Sigmoid colon (tissue), 7 donors: Measurements from ENCODE around the gene HADHA. TPM values are rescaled to one million over a fixed set of nuclear protein-coding genes. Genes with fewer than 3 reads are reported as not detected.

ENCODE experiments used
- DNase-seq: peaks from one replicate; pipeline ENCODE4 v3.0.0-alpha.2; 2019
- H3K27ac ChIP-seq, 4 donors: fragments of 200-600 bp; sonication (generic); one replicate each; pipeline ENCODE4 v1.5.1; 2016 to 2019; ENCODE audit warnings: mild to moderate bottlenecking in 1 of 4
- H3K27me3 ChIP-seq, 3 donors: fragments of 200-600 bp; sonication (generic); one replicate each; pipeline ENCODE4 v1.5.1; 2019; ENCODE audit warnings: mild to moderate bottlenecking in 1 of 3
- H3K36me3 ChIP-seq, 4 donors: fragments of 200-600 bp; sonication (generic); one replicate each; pipeline ENCODE4 v1.5.1; 2016 to 2019
- H3K4me1 ChIP-seq, 4 donors: fragments of 200-600 bp; sonication (generic); one replicate each; pipeline ENCODE4 v1.5.1; 2017 to 2019
- H3K4me3 ChIP-seq, 4 donors: fragments of 200-600 bp; sonication (generic); one replicate each; pipeline ENCODE4 v1.5.1; 2017 to 2019; ENCODE audit warnings: mild to moderate bottlenecking in 2 of 4, moderate library complexity in 1 of 4
- H3K9me3 ChIP-seq, 4 donors: fragments of 200-600 bp in 3 of 4; sonication (generic) in 3 of 4; one replicate each; pipeline versions ENCODE4 v1.5.1 to v1.6.1; 2013 to 2019
- CTCF ChIP-seq, 4 experiments: fragments of 450-650 bp in 3 of 4; fragments of 200-600 bp in 1 of 4; IDR thresholded peaks; one replicate each; pipeline ENCODE4 v1.5.1; 2016 to 2019; ENCODE audit warnings: antibody characterized with exemption in 4 of 4, mild to moderate bottlenecking in 3 of 4, moderate library complexity in 2 of 4
- EP300 ChIP-seq, 4 donors: sonication (generic); formaldehyde crosslinking; IDR thresholded peaks; one replicate each; pipeline ENCODE4 v1.6.1; 2017; ENCODE audit warnings: antibody characterized with exemption in 4 of 4
- POLR2A ChIP-seq, 2 donors: fragments of 450-650 bp; IDR thresholded peaks; one replicate each; pipeline ENCODE4 v1.6.1; 2016; ENCODE audit warnings: antibody characterized with exemption in 2 of 2, mild to moderate bottlenecking in 2 of 2, moderate library complexity in 2 of 2
- POLR2AphosphoS5 ChIP-seq, 4 donors: sonication (generic); formaldehyde crosslinking; IDR thresholded peaks; one replicate each; pipeline ENCODE4 v1.6.1; 2017; ENCODE audit warnings: antibody characterized with exemption in 4 of 4
- WGBS, 2 donors: extraction: QIAGEN DNeasy Blood & Tissue Kit; methylation state at CpG; one replicate each; pipeline ENCODE4 v1.1.7; 2013; 5-methylcytosine and 5-hydroxymethylcytosine counted together
- intact Hi-C: fragments of 100-400 bp; cut with DNase I; formaldehyde crosslinking; loops from one replicate; pipeline ENCODE4 v1.15.1; 2023
- polyA plus RNA-seq, 3 donors: library from polyadenylated mRNA; stranded (reverse); fragments of 200-250 nt; gene quantifications; one replicate each; pipeline ENCODE4 v1.2.3, GENCODE V29; 2013
- total RNA-seq, 4 donors: library from RNA; depleted of rRNA; stranded (reverse); fragments of >200 nt; gene quantifications; one replicate each; pipeline ENCODE4 v1.1.0, GENCODE V29; 2016
- donor health status: healthy with polysubstance abuse.
- donor health status: Bipolar disorder and iron deficiency.
- donor health status: healthy.

Gene HADHA
- total and polyA plus RNA-seq, 7 donors, result 96.7 to 148 (median 122) TPM

- Histone ChIP-seq H3K9me3 (no peaks in the 10 kb centered on the region), H3K36me3 (peaks cover 0 to 18% (median 8%) of the 10 kb centered on the region in 4 donors), H3K4me1 (peaks cover 0 to 56% (median 51%) of the 10 kb centered on the region in 4 donors), H3K27me3 (no peaks in the 10 kb centered on the region), H3K4me3 (no peak overlapping the region), H3K27ac (peak overlapping the region in 1 of 4 donors; percentile 96)
- intact Hi-C loops, result loop anchor here (5.0 kb wide), 1 partner anchor 105 kb away; the partner anchor contains the start of genes ADGRF3 and SELENOI
- whole genome bisulfite sequencing, 2 donors, result 74 to 81% methylated on average over 6 of the region's 6 CpGs
- TF ChIP-seq EP300 (IDR thresholded peaks at IDR 0.05), result no peak
- no peak for TF ChIP-seq POLR2A (IDR thresholded peaks at IDR 0.05)
- TF ChIP-seq CTCF (IDR thresholded peaks at IDR 0.05), result no peak
- TF ChIP-seq POLR2AphosphoS5 (IDR thresholded peaks at IDR 0.05), result no peak
- DNase-seq, result no peak
Observed at GRCh38 chr2:26241928-26242436, 2.5 kb downstream of the HADHA start.

- peak overlapping the region in 1 of 4 donors; percentile 2 for H3K27ac ChIP-seq
- H3K9me3 ChIP-seq, result no peaks in the 10 kb centered on the region
- no peak for DNase-seq
- no peak for TF ChIP-seq EP300 (IDR thresholded peaks at IDR 0.05)
- TF ChIP-seq CTCF (IDR thresholded peaks at IDR 0.05), result no peak
- no peak for TF ChIP-seq POLR2A (IDR thresholded peaks at IDR 0.05)
- no peak for TF ChIP-seq POLR2AphosphoS5 (IDR thresholded peaks at IDR 0.05)
- no peak overlapping the region for H3K4me3 ChIP-seq
- 88 to 95% methylated on average over 4 of the region's 4 CpGs for WGBS, 2 donors
- H3K4me1 ChIP-seq, result peaks cover 0 to 36% (median 35%) of the 10 kb centered on the region in 4 donors
- intact Hi-C loops, result no loop called here
- no peaks in the 10 kb centered on the region for H3K27me3 ChIP-seq
- H3K36me3 ChIP-seq, result peaks cover 4 to 53% (median 36%) of the 10 kb centered on the region in 4 donors
Observed at GRCh38 chr2:26238311-26238958, 6.0 kb downstream of the HADHA start.

- Histone ChIP-seq H3K9me3 (no peaks in the 10 kb centered on the region), H3K4me1 (peaks cover 0 to 30% (median 29%) of the 10 kb centered on the region in 4 donors), H3K27me3 (no peaks in the 10 kb centered on the region), H3K4me3 (no peak overlapping the region), H3K27ac (no peak overlapping the region), H3K36me3 (peaks cover 7 to 59% (median 42%) of the 10 kb centered on the region in 4 donors)
- WGBS, 2 donors, result 91 to 97% methylated on average over 1 of the region's 1 CpG
- DNase-seq, result no peak
- intact Hi-C loops, result no loop called here
- TF ChIP-seq POLR2AphosphoS5 (IDR thresholded peaks at IDR 0.05), result no peak
- no peak for TF ChIP-seq POLR2A (IDR thresholded peaks at IDR 0.05)
- TF ChIP-seq CTCF (IDR thresholded peaks at IDR 0.05), result no peak
- TF ChIP-seq EP300 (IDR thresholded peaks at IDR 0.05), result no peak
Observed at GRCh38 chr2:26237868-26238267, 6.6 kb downstream of the HADHA start.

GRCh38 chr2:26235089-26235488 is 9.3 kb downstream of the HADHA start:
- DNase-seq, result no peak
- no peak overlapping the region for H3K4me3 ChIP-seq
- no peak overlapping the region for H3K27ac ChIP-seq
- no peaks in the 10 kb centered on the region for H3K27me3 ChIP-seq
- peaks cover 8 to 86% (median 67%) of the 10 kb centered on the region in 4 donors for H3K36me3 ChIP-seq
- intact Hi-C loops, result no loop called here
- H3K4me1 ChIP-seq, result peaks cover 0 to 11% (median 6%) of the 10 kb centered on the region in 4 donors
- WGBS, 2 donors, result 91 to 94% methylated on average over 9 of the region's 9 CpGs
- no peak for TF ChIP-seq POLR2A (IDR thresholded peaks at IDR 0.05)
- TF ChIP-seq EP300 (IDR thresholded peaks at IDR 0.05), result no peak
- TF ChIP-seq CTCF (IDR thresholded peaks at IDR 0.05), result peak in 1 of 4 experiments; percentile 22
- TF ChIP-seq POLR2AphosphoS5 (IDR thresholded peaks at IDR 0.05), result no peak
- H3K9me3 ChIP-seq, result no peaks in the 10 kb centered on the region
